ENCODE results near the gene GLI3.

GLI3 gene

GRCh38 chr7:42105554-42106358, 131.3 kb downstream of the GLI3 start:
- Histone ChIP-seq H3K4me1 (ENCODE audit: control insufficient read depth in 1 of 2, insufficient read depth in 2 of 2, low read length in 2 of 2) (peaks cover 6 to 11% of the 10 kb centered on the region in 2 experiments), H3K4me2 (ENCODE audit: low read length) (no peak overlapping the region), H3K9me3 (ENCODE audit: insufficient read depth, low read depth, low read length) (no peaks in the 10 kb centered on the region), H3K4ac (ENCODE audit: low read depth, low read length) (no peak overlapping the region), H2BK12ac (ENCODE audit: low read length) (no peak overlapping the region), H3K14ac (ENCODE audit: low read length) (no peak overlapping the region), H3K79me2 (ENCODE audit: control insufficient read depth, insufficient read depth, low read length, poor library complexity) (no peaks in the 10 kb centered on the region), H4K8ac (ENCODE audit: low read depth, low read length) (no peak overlapping the region), H3K27me3 (ENCODE audit: insufficient read depth, low read length) (no peaks in the 10 kb centered on the region), H3K9ac (ENCODE audit: low read length) (no peak overlapping the region), H2BK5ac (ENCODE audit: low read depth, low read length, poor library complexity) (no peak overlapping the region), H4K12ac (ENCODE audit: low read depth, low read length) (no peak overlapping the region), H3K79me1 (ENCODE audit: low read length) (no peaks in the 10 kb centered on the region), H4K91ac (ENCODE audit: low read depth, low read length) (no peak overlapping the region), H3K18ac (ENCODE audit: low read length) (no peak overlapping the region), H2AFZ (ENCODE audit: insufficient read depth, low read length, poor library complexity) (no peak overlapping the region), H2BK120ac (ENCODE audit: insufficient read depth, low read length, poor library complexity) (no peak overlapping the region), H3K4me3 (ENCODE audit: low read depth, low read length) (no peak overlapping the region), H3K23ac (ENCODE audit: low read length) (no peak overlapping the region), H3K36me3 (ENCODE audit: control insufficient read depth in 1 of 2, insufficient read depth in 2 of 2, low read length in 2 of 2) (peaks cover 0 to 2% of the 10 kb centered on the region in 2 experiments), H3K27ac (ENCODE audit: low read depth, low read length) (no peak overlapping the region), H2AK5ac (ENCODE audit: low read length) (no peak overlapping the region)
- no CpG with 5 or more reads among the region's 12 CpGs for WGBS (ENCODE audit: extremely low coverage, insufficient coverage, insufficient read length)
- DNase-seq, result peak in 1 of 2 donors; percentile 37

- no peak overlapping the region for H3K4ac ChIP-seq (ENCODE audit: low read depth, low read length)
- H3K79me1 ChIP-seq (ENCODE audit: low read length), result no peaks in the 10 kb centered on the region
- no peaks in the 10 kb centered on the region for H3K27me3 ChIP-seq (ENCODE audit: insufficient read depth, low read length)
- no peak overlapping the region for H2AFZ ChIP-seq (ENCODE audit: insufficient read depth, low read length, poor library complexity)
- no peak overlapping the region for H3K4me2 ChIP-seq (ENCODE audit: low read length)
- H3K18ac ChIP-seq (ENCODE audit: low read length), result no peak overlapping the region
- no peak overlapping the region for H4K12ac ChIP-seq (ENCODE audit: low read depth, low read length)
- H3K4me1 ChIP-seq (ENCODE audit: control insufficient read depth in 1 of 2, insufficient read depth in 2 of 2, low read length in 2 of 2), result peaks cover 6 to 11% of the 10 kb centered on the region in 2 experiments
- no peak overlapping the region for H3K4me3 ChIP-seq (ENCODE audit: low read depth, low read length)
- no peak for DNase-seq
- H2BK5ac ChIP-seq (ENCODE audit: low read depth, low read length, poor library complexity), result no peak overlapping the region
- no peak overlapping the region for H3K9ac ChIP-seq (ENCODE audit: low read length)
- no peak overlapping the region for H4K8ac ChIP-seq (ENCODE audit: low read depth, low read length)
- no peak overlapping the region for H2BK120ac ChIP-seq (ENCODE audit: insufficient read depth, low read length, poor library complexity)
- H2AK5ac ChIP-seq (ENCODE audit: low read length), result no peak overlapping the region
- H2BK12ac ChIP-seq (ENCODE audit: low read length), result no peak overlapping the region
- WGBS (ENCODE audit: extremely low coverage, insufficient coverage, insufficient read length), result no CpG with 5 or more reads among the region's 2 CpGs
- H3K14ac ChIP-seq (ENCODE audit: low read length), result no peak overlapping the region
- H4K91ac ChIP-seq (ENCODE audit: low read depth, low read length), result no peak overlapping the region
- H3K79me2 ChIP-seq (ENCODE audit: control insufficient read depth, insufficient read depth, low read length, poor library complexity), result no peaks in the 10 kb centered on the region
- no peak overlapping the region for H3K23ac ChIP-seq (ENCODE audit: low read length)
- H3K27ac ChIP-seq (ENCODE audit: low read depth, low read length), result no peak overlapping the region
- no peaks in the 10 kb centered on the region for H3K9me3 ChIP-seq (ENCODE audit: insufficient read depth, low read depth, low read length)
- peaks cover 0 to 2% of the 10 kb centered on the region in 2 experiments for H3K36me3 ChIP-seq (ENCODE audit: control insufficient read depth in 1 of 2, insufficient read depth in 2 of 2, low read length in 2 of 2)
Measured at GRCh38 chr7:42104694-42105093, 132.3 kb downstream of the GLI3 start.

GRCh38 chr7:42104231-42104630, 132.8 kb downstream of the GLI3 start:
- Histone ChIP-seq H2BK120ac (ENCODE audit: insufficient read depth, low read length, poor library complexity) (no peak overlapping the region), H4K91ac (ENCODE audit: low read depth, low read length) (no peak overlapping the region), H3K23ac (ENCODE audit: low read length) (no peak overlapping the region), H3K9me3 (ENCODE audit: insufficient read depth, low read depth, low read length) (no peaks in the 10 kb centered on the region), H3K14ac (ENCODE audit: low read length) (no peak overlapping the region), H3K27me3 (ENCODE audit: insufficient read depth, low read length) (no peaks in the 10 kb centered on the region), H4K12ac (ENCODE audit: low read depth, low read length) (no peak overlapping the region), H2AK5ac (ENCODE audit: low read length) (no peak overlapping the region), H3K18ac (ENCODE audit: low read length) (no peak overlapping the region), H3K27ac (ENCODE audit: low read depth, low read length) (no peak overlapping the region), H3K4me2 (ENCODE audit: low read length) (no peak overlapping the region), H3K4me1 (ENCODE audit: control insufficient read depth in 1 of 2, insufficient read depth in 2 of 2, low read length in 2 of 2) (peaks cover 6 to 11% of the 10 kb centered on the region in 2 experiments), H3K36me3 (ENCODE audit: control insufficient read depth in 1 of 2, insufficient read depth in 2 of 2, low read length in 2 of 2) (peaks cover 0 to 2% of the 10 kb centered on the region in 2 experiments), H3K9ac (ENCODE audit: low read length) (no peak overlapping the region), H3K4ac (ENCODE audit: low read depth, low read length) (no peak overlapping the region), H2BK12ac (ENCODE audit: low read length) (no peak overlapping the region), H3K79me2 (ENCODE audit: control insufficient read depth, insufficient read depth, low read length, poor library complexity) (no peaks in the 10 kb centered on the region), H2BK5ac (ENCODE audit: low read depth, low read length, poor library complexity) (no peak overlapping the region), H3K79me1 (ENCODE audit: low read length) (no peaks in the 10 kb centered on the region), H4K8ac (ENCODE audit: low read depth, low read length) (no peak overlapping the region), H2AFZ (ENCODE audit: insufficient read depth, low read length, poor library complexity) (no peak overlapping the region), H3K4me3 (ENCODE audit: low read depth, low read length) (no peak overlapping the region)
- WGBS (ENCODE audit: extremely low coverage, insufficient coverage, insufficient read length), result no CpG with 5 or more reads among the region's 5 CpGs
- DNase-seq, result no peak

GRCh38 chr7:42103456-42103855, 133.6 kb downstream of the GLI3 start:
- no CpG with 5 or more reads among the region's 2 CpGs for WGBS (ENCODE audit: extremely low coverage, insufficient coverage, insufficient read length)

More at GRCh38 chr7:42103456-42103855, 133.6 kb downstream of the GLI3 start:
- Histone ChIP-seq H3K4ac (ENCODE audit: low read depth, low read length) (no peak overlapping the region), H2BK120ac (ENCODE audit: insufficient read depth, low read length, poor library complexity) (no peak overlapping the region), H2AK5ac (ENCODE audit: low read length) (no peak overlapping the region), H3K4me1 (ENCODE audit: control insufficient read depth in 1 of 2, insufficient read depth in 2 of 2, low read length in 2 of 2) (peaks cover 6 to 11% of the 10 kb centered on the region in 2 experiments), H2BK5ac (ENCODE audit: low read depth, low read length, poor library complexity) (no peak overlapping the region), H3K79me1 (ENCODE audit: low read length) (no peaks in the 10 kb centered on the region), H3K9ac (ENCODE audit: low read length) (no peak overlapping the region), H3K27me3 (ENCODE audit: insufficient read depth, low read length) (no peaks in the 10 kb centered on the region), H3K27ac (ENCODE audit: low read depth, low read length) (no peak overlapping the region), H3K36me3 (ENCODE audit: control insufficient read depth in 1 of 2, insufficient read depth in 2 of 2, low read length in 2 of 2) (peaks cover 0 to 2% of the 10 kb centered on the region in 2 experiments), H3K4me3 (ENCODE audit: low read depth, low read length) (no peak overlapping the region), H2BK12ac (ENCODE audit: low read length) (no peak overlapping the region), H3K4me2 (ENCODE audit: low read length) (no peak overlapping the region), H3K14ac (ENCODE audit: low read length) (no peak overlapping the region), H3K23ac (ENCODE audit: low read length) (no peak overlapping the region), H4K12ac (ENCODE audit: low read depth, low read length) (no peak overlapping the region), H4K8ac (ENCODE audit: low read depth, low read length) (no peak overlapping the region), H3K79me2 (ENCODE audit: control insufficient read depth, insufficient read depth, low read length, poor library complexity) (no peaks in the 10 kb centered on the region), H2AFZ (ENCODE audit: insufficient read depth, low read length, poor library complexity) (no peak overlapping the region), H4K91ac (ENCODE audit: low read depth, low read length) (no peak overlapping the region), H3K18ac (ENCODE audit: low read length) (no peak overlapping the region), H3K9me3 (ENCODE audit: insufficient read depth, low read depth, low read length) (no peaks in the 10 kb centered on the region)
- no peak for DNase-seq
